HepG2 (cell line): Measurements from ENCODE around the gene CPXM2. TPM values are rescaled to one million over a fixed set of nuclear protein-coding genes. Genes with fewer than 3 reads are reported as not detected.

Experiments
- FOXA1 ChIP-seq, 2 experiments: fragments of 450-650 bp in 1 of 2; sonication (generic) in 1 of 2; formaldehyde crosslinking in 1 of 2; IDR thresholded peaks; 2 replicates each; pipeline versions ENCODE4 v1.4.0 to v1.6.1; 2016 to 2020; ENCODE audit warnings: missing genetic modification reagents in 1 of 2
- MAFK ChIP-seq, 2 experiments: IDR thresholded peaks in 1 of 2; conservative IDR thresholded peaks in 1 of 2; 2 replicates each; pipeline ENCODE4 v1.6.1; 2011; ENCODE audit warnings: improper control_type of control experiment in 2 of 2, low read length in 2 of 2
- RFX5 ChIP-seq: IDR thresholded peaks from 2 replicates; pipeline ENCODE4 v1.6.1; 2011; ENCODE audit warnings: low read depth, low read length, improper control_type of control experiment
- SAP130 ChIP-seq: IDR thresholded peaks from 2 replicates; pipeline ENCODE4 v1.6.1; 2016; ENCODE audit warnings: low read depth
- TCF7 ChIP-seq: sonication (generic); IDR thresholded peaks from 2 replicates; pipeline ENCODE4 v1.6.1; 2016; ENCODE audit warnings: antibody characterized with exemption, low read depth
- ZNF589 ChIP-seq: sonication (generic); formaldehyde crosslinking; conservative IDR thresholded peaks from 2 replicates; pipeline ENCODE4 v1.8.0; 2022; ENCODE audit warnings: mild to moderate bottlenecking, moderate library complexity, missing genetic modification reagents
- polyA plus RNA-seq, 8 experiments: library from polyadenylated mRNA; depleted of rRNA in 3 of 8; stranded (reverse) in 7 of 8; unstranded in 1 of 8; fragments of >200 nt; fragmentation: Illumina TruSeq in 4 of 8; extraction: Trizol in 4 of 8; gene quantifications; 2 replicates each; pipeline versions ENCODE4 v1.2.1 to v1.2.3, GENCODE V29; 2011 to 2016; ENCODE audit warnings: low read depth in 4 of 8, missing spikeins in 1 of 8, mixed read lengths in 1 of 8; ENCODE audit not compliant: insufficient read depth in 1 of 8
- total RNA-seq, 5 experiments: library from RNA; depleted of rRNA; stranded (reverse); fragments of >200 nt; fragmentation: Illumina TruSeq; extraction: Trizol; gene quantifications; 2 replicates each; pipeline ENCODE4 v1.2.3, GENCODE V29; 2016; ENCODE audit warnings: low read depth in 1 of 5
- TF ChIP-seq, protein P1 (sequence below): sonication (generic); formaldehyde crosslinking; IDR thresholded peaks from 2 replicates; pipeline ENCODE4 v1.4.0; 2020; ENCODE audit warnings: missing genetic modification reagents
- TF ChIP-seq, protein P2 (sequence below), 2 experiments: fragments of 450-650 bp in 1 of 2; sonication (generic) in 1 of 2; formaldehyde crosslinking in 1 of 2; IDR thresholded peaks; 2 replicates each; pipeline versions ENCODE4 v1.6.1 to v1.8.0; 2016 to 2022; ENCODE audit warnings: antibody characterized with exemption in 1 of 2, mild to moderate bottlenecking in 1 of 2, missing genetic modification reagents in 1 of 2
- TF ChIP-seq, protein P3 (sequence below): sonication (generic); formaldehyde crosslinking; IDR thresholded peaks from 2 replicates; pipeline ENCODE4 v1.5.0; 2020; ENCODE audit warnings: mild to moderate bottlenecking, missing genetic modification reagents
- TF ChIP-seq, protein P4 (sequence below): sonication (generic); formaldehyde crosslinking; IDR thresholded peaks from 2 replicates; pipeline ENCODE4 v1.4.0; 2020; ENCODE audit warnings: missing genetic modification reagents

The CPXM2 gene
- total and polyA plus RNA-seq, 2 of the 13 experiments (the other 11 are each of a cell fraction or from before 2014, with no cell fraction given) = 0.03 TPM; not detected in 1

DNA sequence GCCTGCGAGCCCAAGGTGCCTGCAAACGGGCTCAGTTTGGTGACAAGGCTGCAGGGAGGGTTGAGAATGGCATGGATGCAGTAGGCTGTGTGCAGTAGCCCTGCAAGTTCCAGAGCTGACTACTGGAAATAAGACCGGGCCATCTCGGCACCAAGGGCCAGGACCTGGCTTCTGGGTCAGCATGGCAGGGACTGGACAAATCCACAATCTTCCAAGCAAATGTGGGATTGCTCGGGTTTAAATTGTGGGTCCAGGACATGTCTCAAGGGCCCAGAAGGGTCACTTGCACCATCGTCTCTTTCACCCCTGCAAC, 147.4 kb downstream of the CPXM2 start (continued):
- TF ChIP-seq ZNF589 (no peak), FOXA1 (IDR thresholded peaks at IDR 0.05) (no peak), FOXA1 (CRISPR knock-in tag; IDR thresholded peaks at IDR 0.05) (no peak), RFX5 (no peak), TCF7 (no peak), SAP130 (no peak), MAFK (conservative IDR thresholded peaks at IDR 0.05 in 1 of 2, IDR thresholded peaks at IDR 0.05 in 1 of 2; ENCODE audit: low read length in 2 of 2) (no peak)
- TF ChIP-seq, protein P1, sequence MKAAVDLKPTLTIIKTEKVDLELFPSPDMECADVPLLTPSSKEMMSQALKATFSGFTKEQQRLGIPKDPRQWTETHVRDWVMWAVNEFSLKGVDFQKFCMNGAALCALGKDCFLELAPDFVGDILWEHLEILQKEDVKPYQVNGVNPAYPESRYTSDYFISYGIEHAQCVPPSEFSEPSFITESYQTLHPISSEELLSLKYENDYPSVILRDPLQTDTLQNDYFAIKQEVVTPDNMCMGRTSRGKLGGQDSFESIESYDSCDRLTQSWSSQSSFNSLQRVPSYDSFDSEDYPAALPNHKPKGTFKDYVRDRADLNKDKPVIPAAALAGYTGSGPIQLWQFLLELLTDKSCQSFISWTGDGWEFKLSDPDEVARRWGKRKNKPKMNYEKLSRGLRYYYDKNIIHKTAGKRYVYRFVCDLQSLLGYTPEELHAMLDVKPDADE = no peak
- TF ChIP-seq, protein P2, sequence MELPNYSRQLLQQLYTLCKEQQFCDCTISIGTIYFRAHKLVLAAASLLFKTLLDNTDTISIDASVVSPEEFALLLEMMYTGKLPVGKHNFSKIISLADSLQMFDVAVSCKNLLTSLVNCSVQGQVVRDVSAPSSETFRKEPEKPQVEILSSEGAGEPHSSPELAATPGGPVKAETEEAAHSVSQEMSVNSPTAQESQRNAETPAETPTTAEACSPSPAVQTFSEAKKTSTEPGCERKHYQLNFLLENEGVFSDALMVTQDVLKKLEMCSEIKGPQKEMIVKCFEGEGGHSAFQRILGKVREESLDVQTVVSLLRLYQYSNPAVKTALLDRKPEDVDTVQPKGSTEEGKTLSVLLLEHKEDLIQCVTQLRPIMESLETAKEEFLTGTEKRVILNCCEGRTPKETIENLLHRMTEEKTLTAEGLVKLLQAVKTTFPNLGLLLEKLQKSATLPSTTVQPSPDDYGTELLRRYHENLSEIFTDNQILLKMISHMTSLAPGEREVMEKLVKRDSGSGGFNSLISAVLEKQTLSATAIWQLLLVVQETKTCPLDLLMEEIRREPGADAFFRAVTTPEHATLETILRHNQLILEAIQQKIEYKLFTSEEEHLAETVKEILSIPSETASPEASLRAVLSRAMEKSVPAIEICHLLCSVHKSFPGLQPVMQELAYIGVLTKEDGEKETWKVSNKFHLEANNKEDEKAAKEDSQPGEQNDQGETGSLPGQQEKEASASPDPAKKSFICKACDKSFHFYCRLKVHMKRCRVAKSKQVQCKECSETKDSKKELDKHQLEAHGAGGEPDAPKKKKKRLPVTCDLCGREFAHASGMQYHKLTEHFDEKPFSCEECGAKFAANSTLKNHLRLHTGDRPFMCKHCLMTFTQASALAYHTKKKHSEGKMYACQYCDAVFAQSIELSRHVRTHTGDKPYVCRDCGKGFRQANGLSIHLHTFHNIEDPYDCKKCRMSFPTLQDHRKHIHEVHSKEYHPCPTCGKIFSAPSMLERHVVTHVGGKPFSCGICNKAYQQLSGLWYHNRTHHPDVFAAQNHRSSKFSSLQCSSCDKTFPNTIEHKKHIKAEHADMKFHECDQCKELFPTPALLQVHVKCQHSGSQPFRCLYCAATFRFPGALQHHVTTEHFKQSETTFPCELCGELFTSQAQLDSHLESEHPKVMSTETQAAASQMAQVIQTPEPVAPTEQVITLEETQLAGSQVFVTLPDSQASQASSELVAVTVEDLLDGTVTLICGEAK (IDR thresholded peaks at IDR 0.05) = no peak
- TF ChIP-seq, protein P2 (CRISPR knock-in tag; IDR thresholded peaks at IDR 0.05) = no peak
- TF ChIP-seq, protein P3, sequence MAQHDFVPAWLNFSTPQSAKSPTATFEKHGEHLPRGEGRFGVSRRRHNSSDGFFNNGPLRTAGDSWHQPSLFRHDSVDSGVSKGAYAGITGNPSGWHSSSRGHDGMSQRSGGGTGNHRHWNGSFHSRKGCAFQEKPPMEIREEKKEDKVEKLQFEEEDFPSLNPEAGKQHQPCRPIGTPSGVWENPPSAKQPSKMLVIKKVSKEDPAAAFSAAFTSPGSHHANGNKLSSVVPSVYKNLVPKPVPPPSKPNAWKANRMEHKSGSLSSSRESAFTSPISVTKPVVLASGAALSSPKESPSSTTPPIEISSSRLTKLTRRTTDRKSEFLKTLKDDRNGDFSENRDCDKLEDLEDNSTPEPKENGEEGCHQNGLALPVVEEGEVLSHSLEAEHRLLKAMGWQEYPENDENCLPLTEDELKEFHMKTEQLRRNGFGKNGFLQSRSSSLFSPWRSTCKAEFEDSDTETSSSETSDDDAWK (CRISPR knock-in tag) = no peak
- TF ChIP-seq, protein P4, sequence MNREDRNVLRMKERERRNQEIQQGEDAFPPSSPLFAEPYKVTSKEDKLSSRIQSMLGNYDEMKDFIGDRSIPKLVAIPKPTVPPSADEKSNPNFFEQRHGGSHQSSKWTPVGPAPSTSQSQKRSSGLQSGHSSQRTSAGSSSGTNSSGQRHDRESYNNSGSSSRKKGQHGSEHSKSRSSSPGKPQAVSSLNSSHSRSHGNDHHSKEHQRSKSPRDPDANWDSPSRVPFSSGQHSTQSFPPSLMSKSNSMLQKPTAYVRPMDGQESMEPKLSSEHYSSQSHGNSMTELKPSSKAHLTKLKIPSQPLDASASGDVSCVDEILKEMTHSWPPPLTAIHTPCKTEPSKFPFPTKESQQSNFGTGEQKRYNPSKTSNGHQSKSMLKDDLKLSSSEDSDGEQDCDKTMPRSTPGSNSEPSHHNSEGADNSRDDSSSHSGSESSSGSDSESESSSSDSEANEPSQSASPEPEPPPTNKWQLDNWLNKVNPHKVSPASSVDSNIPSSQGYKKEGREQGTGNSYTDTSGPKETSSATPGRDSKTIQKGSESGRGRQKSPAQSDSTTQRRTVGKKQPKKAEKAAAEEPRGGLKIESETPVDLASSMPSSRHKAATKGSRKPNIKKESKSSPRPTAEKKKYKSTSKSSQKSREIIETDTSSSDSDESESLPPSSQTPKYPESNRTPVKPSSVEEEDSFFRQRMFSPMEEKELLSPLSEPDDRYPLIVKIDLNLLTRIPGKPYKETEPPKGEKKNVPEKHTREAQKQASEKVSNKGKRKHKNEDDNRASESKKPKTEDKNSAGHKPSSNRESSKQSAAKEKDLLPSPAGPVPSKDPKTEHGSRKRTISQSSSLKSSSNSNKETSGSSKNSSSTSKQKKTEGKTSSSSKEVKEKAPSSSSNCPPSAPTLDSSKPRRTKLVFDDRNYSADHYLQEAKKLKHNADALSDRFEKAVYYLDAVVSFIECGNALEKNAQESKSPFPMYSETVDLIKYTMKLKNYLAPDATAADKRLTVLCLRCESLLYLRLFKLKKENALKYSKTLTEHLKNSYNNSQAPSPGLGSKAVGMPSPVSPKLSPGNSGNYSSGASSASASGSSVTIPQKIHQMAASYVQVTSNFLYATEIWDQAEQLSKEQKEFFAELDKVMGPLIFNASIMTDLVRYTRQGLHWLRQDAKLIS (CRISPR knock-in tag) = no peak
